Measurements from ENCODE around the gene PMIS2. TPM values are rescaled to one million over a fixed set of nuclear protein-coding genes. Genes with fewer than 3 reads are reported as not detected.

PMIS2 gene
- total RNA-seq, 1 experiment from 2014 or later = not detected

GRCh38 chr19:35612224-35612558, 26.2 kb downstream of the PMIS2 start (continued):
- no peak for TF ChIP-seq REST (IDR thresholded peaks at IDR 0.05; ENCODE audit: low read depth)
- TF ChIP-seq CBX3 (IDR thresholded peaks at IDR 0.05; ENCODE audit: low read depth) = no peak

- Histone ChIP-seq H3K27ac (ENCODE audit: low read depth, low read length) (peak within 1 kb of the TSS; percentile 49), H3K4me1 (ENCODE audit: control insufficient read depth in 1 of 2, insufficient read depth in 2 of 2, low read length in 2 of 2) (peaks cover 10 to 18% of the 10 kb centered on the region in 2 experiments), H3K4me2 (ENCODE audit: low read length) (peak within 1 kb of the TSS; percentile 99), H3K27me3 (ENCODE audit: insufficient read depth, low read length) (no peaks in the 10 kb centered on the region), H3K36me3 (ENCODE audit: control insufficient read depth in 1 of 2, insufficient read depth in 2 of 2, low read length in 2 of 2) (no peaks in the 10 kb centered on the region; a peak in 2 of 4 replicates), H3K9me2 (ENCODE audit: insufficient read depth) (no peaks in the 10 kb centered on the region), H4K20me1 (ENCODE audit: insufficient read depth) (no peaks in the 10 kb centered on the region), H3K9me3 (ENCODE audit: control insufficient read depth in 1 of 2, insufficient read depth in 1 of 2, low read depth in 1 of 2, low read length in 2 of 2) (no peaks in the 10 kb centered on the region), H3K4me3 (replicated peaks in 1 of 2; ENCODE audit: low read depth in 1 of 2, low read length in 2 of 2) (peak within 1 kb of the TSS; percentile 93 to 97), H2AFZ (ENCODE audit: low read depth, low read length, poor library complexity, severe bottlenecking) (no peak within 1 kb of the TSS), H3K79me2 (ENCODE audit: insufficient read depth, low read length) (peaks cover 5% of the 10 kb centered on the region; the same call in 1 of the 2 replicates), H3K9ac (ENCODE audit: low read length) (peak within 1 kb of the TSS; percentile 98)
- ATAC-seq (peak; percentile 98), DNase-seq (ENCODE audit: low read depth, low spot score) (peak; percentile 92)
- ChIA-PET CTCF (interaction anchor here (1.4 kb wide), 1 partner anchor 11 kb away, joined by 3 read pairs; no protein-coding TSS in a partner anchor), RAD21 (ENCODE audit: low non-redundant PET in 1 of 2, low total read pairs in 2 of 2, uncharacterized antibody in 2 of 2, unreplicated experiment in 2 of 2) (interaction anchor here in 1 of 2 experiments (0.6 kb wide), 1 partner anchor 9 kb away, joined by 3 read pairs; no protein-coding TSS in a partner anchor), POLR2A (interaction anchor here (0.7 to 1.4 kb wide), 4 partner anchors 14 to 32 kb away, joined by 3 to 4 read pairs (median 3); no protein-coding TSS in a partner anchor)
- intact Hi-C loops (cut with micrococcal nuclease) = no loop called here
- TF ChIP-seq SP1 (IDR thresholded peaks at IDR 0.05; ENCODE audit: low read depth) (peak; percentile 70), SIN3A (IDR thresholded peaks at IDR 0.05; ENCODE audit: low read depth) (peak; percentile 76; the same call in 1 of the 2 replicates), YY1 (IDR thresholded peaks at IDR 0.05; ENCODE audit: extremely low read depth, insufficient replicate concordance, low read depth, low read length) (peak; percentile 73), SRF (IDR thresholded peaks at IDR 0.05; ENCODE audit: low read depth) (peak; percentile 96), EGR1 (IDR thresholded peaks at IDR 0.05; ENCODE audit: low read depth) (no peak), POLR2AphosphoS5 (IDR thresholded peaks at IDR 0.05; ENCODE audit: low read depth, low read length) (peak; percentile 83), TCF7L2 (IDR thresholded peaks at IDR 0.05; ENCODE audit: borderline replicate concordance, extremely low read depth, insufficient read depth, insufficient read length) (peak; percentile 53), JUND (IDR thresholded peaks at IDR 0.05) (no peak)
- TF ChIP-seq, protein P1, sequence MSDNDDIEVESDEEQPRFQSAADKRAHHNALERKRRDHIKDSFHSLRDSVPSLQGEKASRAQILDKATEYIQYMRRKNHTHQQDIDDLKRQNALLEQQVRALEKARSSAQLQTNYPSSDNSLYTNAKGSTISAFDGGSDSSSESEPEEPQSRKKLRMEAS (IDR thresholded peaks at IDR 0.05) = peak; percentile 65
- TSS peak; percentile 72 for BruUV-seq (replicated peaks)
Observed at GRCh38 chr19:35612559-35613321, 26.8 kb downstream of the PMIS2 start, which contains the start of gene HAUS5. TSS of gene HAUS5 (plus strand) at chr19:35612735. CDS start at chr19:35612795, 60 bp downstream.

Data from HCT116 (cell line).